ENCODE results near the gene AGBL4.

DNA sequence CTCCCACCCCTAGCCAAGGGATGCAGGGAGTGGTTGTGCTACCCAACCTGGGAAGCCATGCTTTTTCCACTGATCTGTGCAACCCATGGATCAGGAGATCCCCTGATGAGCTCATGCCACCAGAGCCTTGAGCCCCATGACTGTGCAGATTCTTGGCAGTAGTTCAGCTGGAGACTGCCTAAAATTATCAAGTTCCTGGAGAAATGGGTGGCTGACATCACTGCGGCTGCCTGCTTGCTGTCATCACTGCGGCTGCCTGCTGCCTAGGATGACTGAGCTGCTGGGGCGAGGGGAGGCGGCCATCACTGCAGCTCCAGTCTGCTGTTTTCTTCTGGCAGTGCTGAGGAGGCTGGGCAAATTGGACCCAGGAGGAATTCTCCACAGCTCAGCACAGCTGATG lies 159.2 kb downstream of the AGBL4 start:
- TF ChIP-seq CTCF (IDR thresholded peaks at IDR 0.05), result no peak
- TF ChIP-seq POLR2AphosphoS5 (IDR thresholded peaks at IDR 0.05), result no peak
- TF ChIP-seq POLR2A (IDR thresholded peaks at IDR 0.05), result no peak
